ENCODE results near the gene KLF13.

- no peak for TF ChIP-seq CTCF (IDR thresholded peaks at IDR 0.05)
- no peak for TF ChIP-seq EZH2 (IDR thresholded peaks at IDR 0.05; ENCODE audit: borderline replicate concordance, insufficient read depth, low read depth, low read length, poor library complexity, severe bottlenecking)
These were observed 30.5 kb downstream of the KLF13 start for GRCh38 chr15:31357148-31357547.

Data from B cell (primary cell).